ENCODE data around the gene KAT6B. TPM values are rescaled to one million over a fixed set of nuclear protein-coding genes. Genes with fewer than 3 reads are reported as not detected.

The KAT6B gene
- total and polyA plus RNA-seq, 11 donors: 10.4 to 61.3 (median 42.9) TPM

DNA sequence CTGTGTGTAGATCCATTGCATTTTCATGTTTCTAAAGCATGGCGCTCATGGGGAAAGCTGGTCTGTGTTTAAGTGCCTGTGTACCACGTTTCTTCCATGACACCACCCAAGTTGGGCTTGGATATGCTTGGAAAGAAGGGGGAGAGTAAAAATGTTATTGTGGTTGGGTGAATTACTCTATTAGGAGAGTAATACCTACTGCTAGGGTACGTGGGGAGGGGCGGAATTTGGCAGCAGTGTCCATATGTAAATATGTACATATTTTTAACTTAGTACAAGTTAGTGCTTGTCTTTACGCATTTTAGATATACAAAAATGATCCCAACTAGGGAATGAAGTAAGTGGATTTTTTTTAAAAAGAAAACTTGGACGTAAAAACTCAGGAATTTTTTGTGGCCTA is 242.1 kb downstream of the KAT6B start:
- ATAC-seq (no peak), DNase-seq (no peak)
- Histone ChIP-seq H3K9me3 (no peaks in the 10 kb centered on the region), H3K27ac (no peak overlapping the region), H3K36me3 (no peaks in the 10 kb centered on the region), H3K4me1 (peaks cover 0 to 23% (median 13%) of the 10 kb centered on the region in 12 donors), H3K4me3 (no peak overlapping the region), H3K27me3 (no peaks in the 10 kb centered on the region)
- intact Hi-C loops (cut with DNase I): no loop called here
- 79 to 90% (median 83%) methylated on average over 6 of the region's 6 CpGs for WGBS, 4 donors
- TF ChIP-seq, protein P1, sequence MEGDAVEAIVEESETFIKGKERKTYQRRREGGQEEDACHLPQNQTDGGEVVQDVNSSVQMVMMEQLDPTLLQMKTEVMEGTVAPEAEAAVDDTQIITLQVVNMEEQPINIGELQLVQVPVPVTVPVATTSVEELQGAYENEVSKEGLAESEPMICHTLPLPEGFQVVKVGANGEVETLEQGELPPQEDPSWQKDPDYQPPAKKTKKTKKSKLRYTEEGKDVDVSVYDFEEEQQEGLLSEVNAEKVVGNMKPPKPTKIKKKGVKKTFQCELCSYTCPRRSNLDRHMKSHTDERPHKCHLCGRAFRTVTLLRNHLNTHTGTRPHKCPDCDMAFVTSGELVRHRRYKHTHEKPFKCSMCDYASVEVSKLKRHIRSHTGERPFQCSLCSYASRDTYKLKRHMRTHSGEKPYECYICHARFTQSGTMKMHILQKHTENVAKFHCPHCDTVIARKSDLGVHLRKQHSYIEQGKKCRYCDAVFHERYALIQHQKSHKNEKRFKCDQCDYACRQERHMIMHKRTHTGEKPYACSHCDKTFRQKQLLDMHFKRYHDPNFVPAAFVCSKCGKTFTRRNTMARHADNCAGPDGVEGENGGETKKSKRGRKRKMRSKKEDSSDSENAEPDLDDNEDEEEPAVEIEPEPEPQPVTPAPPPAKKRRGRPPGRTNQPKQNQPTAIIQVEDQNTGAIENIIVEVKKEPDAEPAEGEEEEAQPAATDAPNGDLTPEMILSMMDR (IDR thresholded peaks at IDR 0.05): no peak
- no peak for TF ChIP-seq POLR2A (IDR thresholded peaks at IDR 0.05)

DNA sequence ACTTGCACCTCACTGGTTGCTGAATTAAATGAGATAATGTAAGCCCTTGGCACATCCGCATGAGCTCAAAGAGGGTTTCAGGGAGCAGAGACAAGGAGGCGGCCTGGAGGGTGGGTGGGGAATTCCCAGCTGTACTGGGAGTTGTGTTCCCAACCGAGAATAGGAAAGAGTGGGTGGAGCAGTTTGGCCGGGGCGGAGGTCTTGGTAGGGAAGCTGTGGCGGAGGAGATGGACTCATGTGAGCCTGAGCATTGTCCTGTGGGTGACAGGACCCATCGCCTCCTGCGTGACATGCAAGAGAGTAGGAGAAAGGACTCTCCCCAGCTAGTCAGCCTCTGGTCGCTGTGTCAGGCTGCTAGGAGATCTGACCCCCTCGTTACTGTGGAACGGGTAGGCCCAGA is 244.1 kb downstream of the KAT6B start:
- Histone ChIP-seq H3K27me3 (no peaks in the 10 kb centered on the region), H3K4me1 (peaks cover 0 to 17% (median 12%) of the 10 kb centered on the region in 12 donors), H3K36me3 (no peaks in the 10 kb centered on the region), H3K27ac (peak overlapping the region; percentile 25 to 94 (median 79)), H3K9me3 (no peaks in the 10 kb centered on the region), H3K4me3 (no peak overlapping the region)
- DNase-seq: peak in 4 of 5 donors; percentile 50 to 73 (median 56)
- 59 to 78% (median 70%) methylated on average over 11 of the region's 11 CpGs for WGBS, 4 donors
- intact Hi-C loops (cut with DNase I): loop anchor here in 1 of 10 donors (5.0 kb wide), 1 partner anchor 38 kb away; no protein-coding TSS in a partner anchor
- peak; percentile 57 to 94 (median 74) for ATAC-seq
- TF ChIP-seq, protein P1 (IDR thresholded peaks at IDR 0.05): no peak
- TF ChIP-seq POLR2A (IDR thresholded peaks at IDR 0.05): peak in 1 of 2 donors; percentile 30

DNA sequence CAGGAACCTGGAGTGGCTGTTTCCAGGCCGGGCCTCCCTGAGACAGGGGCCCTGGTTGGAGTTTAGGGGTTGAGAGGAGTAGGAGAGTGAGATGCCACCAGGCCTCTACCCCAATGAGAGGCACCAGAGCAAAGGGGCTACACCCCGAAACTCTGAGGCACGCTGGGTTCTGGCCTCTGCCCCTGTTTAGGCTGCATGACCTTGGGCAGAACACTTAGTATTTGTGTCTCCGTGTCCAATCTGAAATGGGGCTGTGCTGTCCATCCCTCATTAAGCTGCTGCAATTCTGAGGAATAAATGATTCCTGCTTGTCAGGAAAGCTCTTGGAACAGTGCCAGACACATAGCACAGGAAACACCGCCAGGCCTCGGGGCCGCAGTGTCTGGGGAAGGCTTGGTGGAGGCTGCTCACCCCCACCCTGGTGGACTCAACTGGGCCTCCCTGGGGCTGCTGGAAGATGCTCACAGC is 244.6 kb downstream of the KAT6B start:
- TF ChIP-seq, protein P1 (IDR thresholded peaks at IDR 0.05): no peak
- no peak for TF ChIP-seq POLR2A (IDR thresholded peaks at IDR 0.05)
- intact Hi-C loops (cut with DNase I): loop anchor here in 2 of 10 donors (1.0 to 5.0 kb wide), 2 partner anchors 37 to 39 kb away; no protein-coding TSS in a partner anchor
- Histone ChIP-seq H3K36me3 (no peaks in the 10 kb centered on the region), H3K9me3 (no peaks in the 10 kb centered on the region), H3K4me3 (no peak overlapping the region), H3K27ac (peak overlapping the region in 11 of 12 donors; percentile 60 to 94 (median 79)), H3K27me3 (no peaks in the 10 kb centered on the region), H3K4me1 (peaks cover 0 to 17% (median 12%) of the 10 kb centered on the region in 12 donors)
- ATAC-seq (peak; percentile 12 to 65 (median 52)), DNase-seq (peak in 2 of 5 donors; percentile 57 to 69)
- WGBS, 4 donors: 36 to 60% (median 48%) methylated on average over 7 of the region's 7 CpGs

DNA sequence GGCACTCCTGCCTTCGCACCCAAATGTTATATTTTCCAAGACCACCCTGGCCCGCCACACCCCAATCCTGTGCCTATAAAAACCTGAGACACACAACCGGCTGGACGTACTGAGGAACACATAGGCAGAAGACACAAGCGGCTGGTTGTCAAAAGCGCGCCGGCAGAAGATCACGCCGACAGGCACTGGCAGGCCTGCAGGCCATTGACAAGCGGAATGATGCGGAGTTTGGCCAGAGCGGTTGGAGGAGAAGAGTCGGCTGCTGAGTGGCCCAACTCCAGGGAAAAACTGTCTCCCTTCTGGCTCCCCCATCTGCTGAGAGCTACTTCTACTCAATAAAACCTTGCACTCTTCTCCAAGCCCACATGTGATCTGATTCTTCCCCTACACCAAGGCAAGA is 245.4 kb downstream of the KAT6B start:
- no peaks in the 10 kb centered on the region for H3K27me3 ChIP-seq
- H3K4me1 ChIP-seq: peaks cover 0 to 17% (median 12%) of the 10 kb centered on the region in 12 donors
- ATAC-seq (no peak), DNase-seq (no peak)
- no peaks in the 10 kb centered on the region for H3K36me3 ChIP-seq
- no peaks in the 10 kb centered on the region for H3K9me3 ChIP-seq
- peak overlapping the region in 3 of 12 donors; percentile 79 to 94 (median 84) for H3K27ac ChIP-seq
- no peak for TF ChIP-seq POLR2A (IDR thresholded peaks at IDR 0.05)
- TF ChIP-seq, protein P1 (IDR thresholded peaks at IDR 0.05): no peak
- 91 to 99% (median 94%) methylated on average over 14 of the region's 14 CpGs for WGBS, 4 donors
- no peak overlapping the region for H3K4me3 ChIP-seq
- intact Hi-C loops (cut with DNase I): loop anchor here in 2 of 10 donors (1.0 to 5.0 kb wide), 2 partner anchors 37 to 39 kb away; no protein-coding TSS in a partner anchor
